Hepatocyte (in vitro differentiated cells): Measurements from ENCODE around the gene DNAJB5. TPM values are rescaled to one million over a fixed set of nuclear protein-coding genes. Genes with fewer than 3 reads are reported as not detected.

Source experiments
- DNase-seq: peaks from one replicate; pipeline ENCODE4 v3.0.0-alpha.2; 2016; ENCODE audit warnings: low spot score
- H2AFZ ChIP-seq: fragments of 200-600 bp; sonication (generic); 2 replicates; pipeline ENCODE4 v1.6.0; 2016; ENCODE audit warnings: antibody characterized with exemption, mild to moderate bottlenecking
- H3K27ac ChIP-seq: fragments of 200-600 bp; sonication (generic); 2 replicates; pipeline ENCODE4 v1.5.1; 2016; ENCODE audit warnings: mild to moderate bottlenecking
- H3K27me3 ChIP-seq: fragments of 200-600 bp; sonication (generic); 2 replicates; pipeline ENCODE4 v1.6.1; 2016
- H3K36me3 ChIP-seq: fragments of 200-600 bp; sonication (generic); replicated peaks from 2 replicates; pipeline ENCODE4 v1.5.1; 2016; ENCODE audit warnings: low read depth; ENCODE audit not compliant: insufficient read depth
- H3K4me1 ChIP-seq: fragments of 200-600 bp; sonication (generic); 2 replicates; pipeline ENCODE4 v1.5.1; 2016; ENCODE audit warnings: mild to moderate bottlenecking, moderate library complexity; ENCODE audit not compliant: insufficient read depth
- H3K4me2 ChIP-seq: fragments of 200-600 bp; sonication (generic); 2 replicates; pipeline ENCODE4 v1.6.0; 2016
- H3K4me3 ChIP-seq: fragments of 200-600 bp; sonication (generic); 2 replicates; pipeline ENCODE4 v1.5.1; 2016; ENCODE audit warnings: mild to moderate bottlenecking
- H3K79me2 ChIP-seq: fragments of 200-600 bp; sonication (generic); 2 replicates; pipeline ENCODE4 v1.6.0; 2017; ENCODE audit warnings: mild to moderate bottlenecking
- H3K9me2 ChIP-seq: fragments of 200-600 bp; sonication (generic); replicated peaks from 2 replicates; pipeline ENCODE4 v1.6.0; 2017; ENCODE audit warnings: mild to moderate bottlenecking; ENCODE audit not compliant: insufficient read depth
- H3K9me3 ChIP-seq: fragments of 200-600 bp; sonication (generic); 2 replicates; pipeline ENCODE4 v1.5.1; 2016; ENCODE audit warnings: low read depth, mild to moderate bottlenecking
- H4K20me1 ChIP-seq: fragments of 200-600 bp; sonication (generic); 2 replicates; pipeline ENCODE4 v1.6.0; 2016; ENCODE audit warnings: mild to moderate bottlenecking; ENCODE audit not compliant: insufficient read depth, poor library complexity, severe bottlenecking
- CTCF ChIP-seq: fragments of 200-600 bp; sonication (generic); IDR thresholded peaks from 2 replicates; pipeline ENCODE4 v1.5.1; 2016; ENCODE audit warnings: antibody characterized with exemption, mild to moderate bottlenecking; ENCODE audit not compliant: poor library complexity
- EZH2 ChIP-seq: fragments of 200-600 bp; sonication (generic); IDR thresholded peaks from 2 replicates; pipeline ENCODE4 v1.6.1; 2016; ENCODE audit warnings: antibody characterized with exemption, mild to moderate bottlenecking, borderline replicate concordance
- EZH2phosphoT487 ChIP-seq: fragments of 200-600 bp; sonication (generic); IDR thresholded peaks from one replicate; pipeline ENCODE4 v1.6.1; 2018; ENCODE audit warnings: antibody characterized with exemption, mild to moderate bottlenecking, low read depth, moderate library complexity; ENCODE audit not compliant: unreplicated experiment, severe bottlenecking
- WGBS: methylation state at CpG from one replicate; pipeline ENCODE4 v1.1.6; 2016; ENCODE audit warnings: low lambda C conversion rate; ENCODE audit errors: missing lambda C conversion rate; 5-methylcytosine and 5-hydroxymethylcytosine counted together
- polyA plus RNA-seq: library from polyadenylated mRNA; unstranded; fragments of >200 nt; fragmentation: Nextera tagmentation; extraction: Ambion mirVana; gene quantifications from 2 replicates; pipeline ENCODE4 v1.2.1, GENCODE V29; 2016
- total RNA-seq: library from RNA; depleted of rRNA; stranded (reverse); fragments of >200 nt; gene quantifications from 2 replicates; pipeline ENCODE4 v1.2.3, GENCODE V29; 2014

DNAJB5 gene
- total and polyA plus RNA-seq, 2 experiments from 2014 or later = 7.0 to 7.6 TPM

- WGBS = 76% methylated on average over 9 of the region's 10 CpGs
- Histone ChIP-seq H3K27ac (peak overlapping the region; percentile 94), H4K20me1 (no peaks in the 10 kb centered on the region), H3K4me1 (peaks cover 33% of the 10 kb centered on the region), H3K27me3 (no peaks in the 10 kb centered on the region), H3K4me3 (no peak overlapping the region), H2AFZ (no peak overlapping the region), H3K36me3 (no peaks in the 10 kb centered on the region), H3K4me2 (peak overlapping the region; percentile 8), H3K9me3 (no peaks in the 10 kb centered on the region), H3K9me2 (no peaks in the 10 kb centered on the region), H3K79me2 (no peaks in the 10 kb centered on the region)
- TF ChIP-seq EZH2 (no peak), CTCF (no peak), EZH2phosphoT487 (no peak)
- peak; percentile 65 for DNase-seq
These were observed 4.1 kb downstream of the DNAJB5 start for GRCh38 chr9:34993502-34994259.

- Histone ChIP-seq H3K4me2 (peak overlapping the region; percentile 8), H4K20me1 (no peaks in the 10 kb centered on the region), H3K4me1 (peaks cover 33% of the 10 kb centered on the region), H3K36me3 (no peaks in the 10 kb centered on the region), H3K27me3 (no peaks in the 10 kb centered on the region), H3K9me3 (no peaks in the 10 kb centered on the region), H3K9me2 (no peaks in the 10 kb centered on the region), H3K79me2 (no peaks in the 10 kb centered on the region), H3K27ac (peak overlapping the region; percentile 94), H2AFZ (no peak overlapping the region), H3K4me3 (no peak overlapping the region)
- TF ChIP-seq CTCF = peak; percentile 58
- TF ChIP-seq EZH2 = no peak
- TF ChIP-seq EZH2phosphoT487 = no peak
- peak; percentile 66 for DNase-seq
- WGBS = 45% methylated on average over 4 of the region's 4 CpGs
These were observed 4.8 kb downstream of the DNAJB5 start for GRCh38 chr9:34994260-34994899.

GRCh38 chr9:34994900-34995669 is 5.5 kb downstream of the DNAJB5 start:
- TF ChIP-seq EZH2 (no peak), CTCF (no peak), EZH2phosphoT487 (no peak)
- peaks cover 33% of the 10 kb centered on the region for H3K4me1 ChIP-seq
- H3K27ac ChIP-seq = peak overlapping the region; percentile 94
- no peak for DNase-seq
- no peaks in the 10 kb centered on the region for H3K9me3 ChIP-seq
- H3K79me2 ChIP-seq = no peaks in the 10 kb centered on the region
- H3K9me2 ChIP-seq = no peaks in the 10 kb centered on the region
- H3K27me3 ChIP-seq = no peaks in the 10 kb centered on the region
- 71% methylated on average over 7 of the region's 7 CpGs for WGBS
- H2AFZ ChIP-seq = no peak overlapping the region
- H3K4me3 ChIP-seq = no peak overlapping the region
- H3K36me3 ChIP-seq = no peaks in the 10 kb centered on the region
- H4K20me1 ChIP-seq = no peaks in the 10 kb centered on the region
- no peak overlapping the region for H3K4me2 ChIP-seq
